GDM1 (cell line): Measurements from ENCODE around the gene TFR2.
A peak's percentile ranks its signal among the peaks of the same experiment; 100 is the strongest.

Experiments
- DNase-seq: peaks from one replicate; lab custom pipeline; 2025; lab: John Stamatoyannopoulos, UW

Gene TFR2

DNA sequence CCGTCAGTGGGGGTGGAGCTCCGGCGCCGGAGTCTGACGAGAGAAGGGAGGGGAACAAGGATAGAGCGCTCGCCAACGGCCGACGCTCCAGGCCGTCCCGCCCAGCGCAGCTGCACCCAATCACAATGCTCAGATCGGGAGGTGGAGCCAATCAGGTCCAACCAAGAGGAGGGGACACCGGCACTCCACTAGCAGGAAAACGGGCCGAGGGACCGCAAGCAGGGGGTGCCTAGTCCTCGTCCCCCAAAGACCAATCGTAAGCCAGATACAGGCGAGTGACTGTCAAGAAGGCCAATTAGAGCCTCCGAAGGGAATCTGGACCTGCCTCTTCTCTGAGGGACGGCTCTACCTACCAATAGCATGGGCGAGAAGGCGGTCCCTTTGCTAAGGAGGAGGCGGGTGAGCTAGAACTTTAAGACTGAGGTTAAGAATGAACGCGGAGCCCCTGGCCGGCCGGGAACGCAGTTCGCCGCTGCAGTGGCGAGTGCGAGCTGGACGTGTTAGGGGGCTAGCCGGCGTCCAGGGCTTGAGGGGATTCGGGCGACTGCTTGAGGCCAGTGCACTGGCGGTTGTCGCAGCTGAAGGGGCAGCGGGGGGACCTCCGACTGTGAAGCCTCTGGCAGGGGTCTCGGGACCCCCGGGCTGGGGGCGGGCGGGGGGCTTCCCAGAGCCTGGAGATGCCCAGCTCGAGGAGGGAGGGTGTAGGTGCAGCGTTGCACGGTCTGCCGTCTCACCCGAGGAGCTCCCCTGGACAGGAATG lies 54.9 kb downstream of the TFR2 start, which contains the start of gene FBXO24:
TSS of gene FBXO24 (plus strand) at position 63 of the 760 bp plus-strand sequence. CDS start at position 361, 298 bp downstream.
- DNase-seq = peak; percentile 100

DNA sequence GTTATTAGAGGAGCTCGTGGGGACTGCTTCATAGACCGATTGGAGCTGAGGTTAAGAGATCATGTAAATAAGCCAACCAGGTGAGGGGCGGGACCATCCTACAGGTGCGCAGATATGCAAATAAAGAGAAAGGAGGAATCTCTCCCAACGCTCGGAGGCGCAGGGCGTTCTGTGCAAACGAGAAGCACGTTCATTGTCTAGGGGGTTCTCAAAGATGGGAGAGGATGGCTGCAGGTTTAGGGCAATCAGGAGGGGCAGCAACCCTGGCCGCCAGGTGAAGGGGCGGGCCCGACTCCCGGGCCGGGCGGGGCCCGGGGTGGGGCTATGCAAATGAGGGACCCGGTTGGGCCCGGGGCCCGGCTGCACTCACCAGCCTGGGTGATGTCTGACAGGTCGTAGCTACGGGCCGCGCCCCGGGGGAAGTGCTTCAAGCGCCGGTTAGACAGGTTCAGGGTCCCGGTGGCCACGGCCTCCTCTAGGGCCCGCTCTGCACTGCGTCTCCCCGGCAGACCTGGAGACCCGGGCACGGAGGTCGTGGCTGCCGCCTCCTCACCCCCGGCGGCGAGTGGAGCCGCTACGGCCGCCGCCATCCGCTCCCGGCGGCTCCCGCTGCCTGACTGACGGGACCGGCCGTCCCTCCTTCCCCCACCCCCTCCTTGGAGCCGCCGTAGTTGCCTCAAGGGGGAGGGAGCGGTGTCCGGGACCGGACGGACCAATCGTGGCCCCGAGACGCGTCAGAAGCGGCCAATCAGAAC lies 55.7 kb downstream of the TFR2 start, which contains the start of gene LRCH4:
TSS of gene LRCH4 (minus strand) at position 619 of the 755 bp plus-strand sequence. CDS start at position 590, 29 bp downstream.
- DNase-seq = no peak

DNA sequence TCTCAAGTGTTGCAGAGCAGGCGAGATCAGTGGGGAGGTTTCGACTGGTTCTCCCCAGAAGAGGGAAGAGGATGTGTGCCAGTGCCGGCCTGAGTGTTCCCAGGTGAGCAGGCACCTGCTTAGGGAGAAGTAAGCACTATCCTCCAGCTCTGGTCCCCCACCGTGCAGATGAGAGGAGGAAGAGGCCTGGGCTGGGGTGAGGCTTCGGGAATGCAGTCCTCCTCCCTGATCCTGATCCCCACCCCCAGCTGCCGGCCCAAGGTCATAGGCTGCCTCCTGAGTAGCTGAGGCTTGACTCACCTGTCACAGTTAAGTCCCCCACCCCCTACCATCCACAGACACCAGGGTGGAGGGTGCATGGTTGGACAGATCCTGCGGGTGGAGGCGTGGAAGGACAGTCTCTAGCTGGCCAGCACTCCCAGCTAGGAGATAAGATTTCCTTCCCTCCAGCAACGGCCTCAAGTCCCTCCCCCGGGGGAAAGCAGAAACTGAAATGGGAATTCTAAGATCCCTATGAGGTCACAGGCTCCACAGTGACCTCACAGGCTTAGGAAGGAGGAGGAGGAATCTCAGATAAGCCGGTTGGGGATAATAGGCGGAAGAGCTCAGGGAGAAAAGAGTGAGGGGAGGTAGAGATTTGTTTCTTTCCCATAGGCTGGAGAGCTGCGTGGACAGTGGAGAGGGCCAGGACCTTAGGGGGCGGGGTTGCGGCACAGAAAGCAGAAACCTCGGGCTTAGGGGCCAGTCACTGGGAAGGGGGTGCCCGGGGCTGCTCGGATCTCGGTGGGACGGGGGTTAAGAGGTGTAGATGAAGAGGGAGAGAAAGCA lies 56.5 kb downstream of the TFR2 start:
- no peak for DNase-seq

DNA sequence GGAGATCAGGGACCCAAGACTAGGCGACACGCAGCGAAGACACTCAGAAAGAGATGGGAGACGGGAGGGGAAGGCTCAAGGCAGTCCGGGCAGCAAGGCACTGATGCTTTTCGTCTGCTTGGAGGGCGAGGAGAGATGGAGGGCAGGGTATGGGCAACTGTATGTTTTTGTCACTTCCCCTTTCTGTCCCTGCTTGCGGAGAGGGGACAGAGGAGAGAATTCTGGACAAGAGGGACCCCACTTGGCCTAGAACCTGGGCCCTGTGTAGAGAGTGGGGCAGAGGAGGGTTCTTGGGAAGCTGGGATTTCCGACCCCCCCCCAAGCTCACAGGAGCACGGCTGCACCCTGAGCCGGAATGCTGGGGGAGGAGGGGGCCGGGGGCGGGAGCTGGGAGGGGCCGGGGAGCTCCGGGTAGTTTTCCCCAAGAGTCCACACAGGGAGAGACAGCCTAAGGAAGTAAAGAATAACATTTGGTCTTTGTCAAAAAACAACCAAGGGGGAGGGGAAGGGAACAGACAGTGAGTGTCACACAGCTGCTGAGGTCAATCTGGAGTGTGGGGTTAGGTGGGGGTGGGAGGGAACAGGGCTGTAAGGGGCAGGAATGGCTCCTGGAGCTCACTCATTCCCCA lies 57.2 kb downstream of the TFR2 start:
- no peak for DNase-seq

DNA sequence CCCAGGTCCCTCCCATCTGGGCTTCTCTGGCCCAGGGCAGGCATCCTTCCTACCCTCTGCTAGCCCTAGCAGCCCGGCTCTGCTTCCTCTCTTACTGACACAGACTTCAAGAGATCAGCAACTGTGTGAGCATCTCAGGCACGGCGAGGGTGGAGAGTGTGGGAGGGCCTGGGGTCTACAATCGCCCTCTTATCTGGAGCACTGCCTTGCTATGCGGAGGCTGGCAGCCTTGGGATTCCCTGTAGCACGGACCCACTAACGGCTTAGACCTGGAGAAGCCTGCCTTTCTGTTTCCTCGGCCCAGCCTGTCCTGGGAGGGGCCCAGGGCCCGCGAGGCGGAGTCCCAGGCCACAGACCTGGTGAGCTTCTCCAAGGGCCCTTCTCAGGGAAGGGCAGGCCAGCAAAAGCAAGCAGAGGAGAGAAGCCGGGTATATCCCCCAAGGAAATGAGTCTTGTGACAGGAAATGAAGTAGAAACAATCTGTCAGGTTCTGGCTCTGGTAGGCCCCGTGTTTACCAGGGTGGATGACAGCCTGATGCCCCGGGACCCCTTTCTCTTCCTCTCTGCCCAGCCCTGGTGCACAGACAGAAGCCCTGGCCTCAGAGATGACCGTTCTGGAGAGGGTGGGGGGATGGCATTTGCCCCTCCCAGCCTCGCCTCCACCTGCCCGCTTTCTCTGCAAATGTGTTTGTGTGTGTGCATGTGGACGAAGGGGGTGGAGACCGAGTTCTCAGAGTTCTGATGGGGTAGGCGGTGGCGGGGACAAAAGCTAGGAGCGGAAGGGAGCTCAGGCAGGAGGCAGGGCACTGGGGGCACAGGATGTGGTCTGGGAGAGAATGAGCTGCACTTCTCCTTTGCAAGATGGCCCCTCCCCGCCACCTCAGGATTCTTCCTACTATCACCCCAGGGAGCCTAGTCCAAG lies 58.0 kb downstream of the TFR2 start:
- peak; percentile 90 for DNase-seq

DNA sequence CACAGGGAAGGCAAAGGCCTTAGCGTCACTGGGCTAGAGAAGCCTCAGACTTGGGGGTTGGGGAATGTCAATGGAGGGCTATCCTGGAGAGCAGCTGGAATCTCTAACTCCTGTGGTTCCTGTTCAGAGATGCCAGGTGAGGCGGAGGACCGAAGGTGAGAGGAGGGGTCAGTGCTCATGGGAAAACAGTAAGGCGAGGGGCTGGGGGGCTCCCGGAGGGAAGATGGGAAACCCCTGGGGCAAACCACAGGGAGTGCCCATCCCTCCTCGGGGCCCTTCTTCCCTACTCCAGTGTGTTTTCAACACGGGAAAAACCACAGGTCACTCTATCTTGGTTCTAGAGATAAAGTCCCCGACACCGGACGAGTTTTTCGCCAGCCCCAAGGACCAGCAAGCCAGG lies 58.7 kb downstream of the TFR2 start:
- DNase-seq = no peak

DNA sequence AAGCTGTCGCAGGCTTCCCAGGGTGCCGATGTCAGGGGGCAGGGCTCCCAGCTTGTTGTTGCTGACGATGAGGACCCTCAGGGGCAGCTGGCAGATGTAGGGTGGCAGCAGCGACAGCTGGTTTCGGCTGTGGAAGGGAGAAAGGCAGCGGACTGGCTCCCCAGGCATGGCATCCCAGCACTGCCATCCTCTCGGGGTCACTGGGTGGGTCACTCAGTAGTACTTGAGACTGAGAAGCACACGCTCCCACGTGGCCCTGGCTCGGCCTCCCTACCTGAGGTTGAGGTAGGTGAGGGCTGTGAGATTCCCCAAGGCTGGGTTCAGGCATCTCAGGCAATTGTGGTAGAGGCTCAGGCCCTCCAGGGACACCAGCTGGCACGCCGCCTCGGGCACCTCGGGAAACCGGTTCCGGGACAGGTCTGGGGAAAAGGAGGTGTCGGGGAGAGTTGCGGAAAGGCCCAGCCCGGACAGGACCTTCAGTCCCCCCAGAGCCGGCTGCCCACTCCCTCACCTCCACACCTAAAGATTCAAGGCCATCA lies 59.2 kb downstream of the TFR2 start:
- DNase-seq = no peak

DNA sequence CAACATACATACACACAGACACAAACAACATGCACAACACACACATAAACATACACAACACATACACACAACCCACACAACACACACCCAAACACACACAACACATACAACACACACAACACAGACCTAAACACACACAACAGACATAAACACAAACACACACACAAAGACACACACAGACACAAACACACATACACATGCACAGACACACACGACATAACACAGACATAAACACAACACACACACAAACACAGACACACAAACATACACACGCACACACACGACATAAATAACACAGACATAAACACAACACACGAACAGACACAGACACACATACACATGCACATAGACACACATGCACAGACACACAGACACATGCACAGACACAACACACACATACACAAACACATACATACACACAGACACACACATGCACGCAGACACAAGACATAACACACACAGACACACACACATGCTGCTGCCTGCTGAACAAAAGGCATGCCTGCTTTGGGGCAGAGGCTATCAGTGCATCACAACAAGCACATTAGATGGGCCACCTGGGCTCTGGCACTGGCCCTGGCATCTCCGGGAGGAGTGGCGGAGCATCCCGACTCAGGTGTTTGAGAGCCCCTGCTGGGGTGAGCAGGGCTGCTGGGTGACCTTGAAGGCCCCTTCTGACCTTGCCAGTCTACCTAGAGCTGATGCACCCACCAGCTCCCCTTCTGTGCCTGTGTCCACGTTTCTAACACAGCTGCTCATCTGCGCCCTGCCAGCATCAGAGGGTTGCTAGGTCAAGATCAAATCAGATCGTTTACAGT lies 60.7 kb downstream of the TFR2 start:
- DNase-seq = no peak

DNA sequence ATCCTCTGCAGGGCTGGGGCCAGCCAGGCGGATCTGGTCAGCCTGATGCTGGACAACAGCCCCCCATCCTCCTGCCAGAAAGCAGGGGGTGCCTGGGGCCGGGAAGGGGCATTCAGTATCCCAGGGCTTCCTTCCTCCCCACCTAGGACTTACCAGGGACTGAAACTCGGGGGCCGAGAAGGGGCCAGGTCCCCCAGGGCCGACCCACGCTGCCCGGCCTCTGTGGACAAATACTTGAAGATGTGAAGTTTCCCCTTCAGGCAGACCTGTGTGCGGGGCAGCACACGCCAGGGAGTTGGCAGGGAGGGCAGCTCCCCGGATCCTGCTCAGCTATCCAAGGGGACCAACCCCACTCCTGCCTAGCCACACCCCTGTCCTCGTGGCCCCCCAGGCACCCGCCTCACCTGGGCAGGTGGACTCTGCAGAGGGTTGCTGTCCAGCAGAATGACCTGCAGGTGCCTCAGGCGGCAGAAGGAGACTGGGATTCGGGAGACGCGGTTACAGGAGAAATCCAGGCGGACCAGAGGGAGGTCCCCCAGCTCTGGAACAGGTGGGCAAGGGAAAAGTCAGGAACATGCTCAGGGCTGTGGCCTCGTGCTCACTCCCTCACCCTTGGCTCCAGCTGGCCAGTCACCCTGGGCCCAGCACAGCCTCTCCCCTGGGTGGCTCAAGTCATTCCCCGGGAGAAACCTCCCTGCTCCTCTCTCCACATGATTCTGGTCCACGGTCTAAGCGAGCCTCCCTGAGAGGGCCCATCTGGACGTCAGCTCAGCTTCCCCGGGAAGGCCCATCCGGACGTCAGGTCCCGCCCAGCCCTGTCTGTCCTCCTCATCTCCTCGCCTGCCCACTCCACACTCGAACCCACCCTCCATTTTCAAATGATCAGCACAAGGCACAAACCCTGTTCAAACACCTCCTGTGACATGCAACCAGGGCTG lies 62.8 kb downstream of the TFR2 start:
- no peak for DNase-seq

DNA sequence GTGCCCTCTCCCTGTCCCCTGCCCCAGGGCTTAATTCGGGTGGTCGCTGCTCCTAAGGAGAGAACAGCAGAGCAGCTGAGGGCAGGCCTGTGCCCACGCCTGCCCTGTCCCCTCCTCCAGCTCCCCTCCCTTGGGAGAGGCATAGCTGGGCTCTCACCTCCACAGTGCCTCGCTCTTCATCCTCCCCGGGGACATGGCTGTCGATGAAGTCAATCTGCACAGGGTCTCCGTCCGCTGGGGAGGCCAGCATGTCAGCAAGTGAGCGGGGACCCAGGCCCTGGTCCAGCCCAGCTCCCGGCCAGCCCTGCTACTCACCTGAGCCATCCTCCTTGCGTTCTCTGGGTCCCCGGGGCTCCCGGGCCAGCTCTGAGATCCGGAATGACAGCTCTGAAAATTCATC lies 63.8 kb downstream of the TFR2 start:
- no peak for DNase-seq

DNA sequence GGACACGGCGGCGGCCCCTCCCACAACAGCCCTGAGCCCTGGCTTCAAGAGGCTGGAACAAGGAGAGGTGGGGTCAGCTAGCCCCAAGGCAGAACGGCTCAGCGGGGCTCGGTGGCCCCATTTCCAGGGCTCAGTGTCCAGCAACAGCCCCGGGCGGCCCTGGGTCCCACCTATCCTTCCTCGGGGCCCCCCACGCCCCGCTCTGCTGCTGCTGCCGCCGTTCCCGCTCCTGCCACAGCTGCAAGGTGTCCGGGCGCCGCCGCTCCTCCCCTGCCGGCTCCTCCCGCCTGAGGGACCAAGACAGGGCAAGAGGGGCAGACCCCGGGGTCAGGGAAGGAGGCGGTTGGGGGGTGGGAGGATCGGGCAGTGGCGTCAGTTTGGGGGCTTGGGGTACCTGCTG lies 64.2 kb downstream of the TFR2 start:
- no peak for DNase-seq

DNA sequence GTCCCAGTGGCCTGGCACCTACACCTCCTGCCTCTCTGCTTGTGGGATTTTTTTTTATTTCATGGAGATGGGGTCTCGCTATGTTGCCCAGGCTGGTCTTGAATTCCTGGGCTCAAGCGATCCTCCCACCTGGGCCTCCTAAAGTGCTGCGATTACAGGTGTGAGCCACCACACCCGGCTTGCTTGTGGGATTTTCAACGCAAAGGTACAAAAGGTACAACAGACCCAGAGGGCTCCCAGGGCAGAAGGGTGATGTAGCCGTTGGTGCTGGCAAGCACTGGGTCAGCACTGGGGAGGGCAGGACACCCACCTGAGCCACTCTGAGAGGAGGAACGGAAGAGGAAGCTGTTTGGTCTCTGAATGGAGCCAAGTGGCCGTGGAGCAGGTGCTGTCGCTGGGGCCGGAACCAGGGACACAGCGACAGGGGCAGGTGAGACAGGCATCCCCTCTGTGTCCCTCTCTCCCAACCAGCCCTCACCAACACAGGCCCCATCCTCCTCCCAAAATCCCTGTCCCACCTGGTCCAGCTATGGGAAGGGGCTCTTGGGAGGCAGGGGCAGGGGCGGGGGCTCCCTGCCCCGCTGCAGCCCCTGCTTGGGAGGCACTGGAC lies 64.9 kb downstream of the TFR2 start:
- DNase-seq = no peak

DNA sequence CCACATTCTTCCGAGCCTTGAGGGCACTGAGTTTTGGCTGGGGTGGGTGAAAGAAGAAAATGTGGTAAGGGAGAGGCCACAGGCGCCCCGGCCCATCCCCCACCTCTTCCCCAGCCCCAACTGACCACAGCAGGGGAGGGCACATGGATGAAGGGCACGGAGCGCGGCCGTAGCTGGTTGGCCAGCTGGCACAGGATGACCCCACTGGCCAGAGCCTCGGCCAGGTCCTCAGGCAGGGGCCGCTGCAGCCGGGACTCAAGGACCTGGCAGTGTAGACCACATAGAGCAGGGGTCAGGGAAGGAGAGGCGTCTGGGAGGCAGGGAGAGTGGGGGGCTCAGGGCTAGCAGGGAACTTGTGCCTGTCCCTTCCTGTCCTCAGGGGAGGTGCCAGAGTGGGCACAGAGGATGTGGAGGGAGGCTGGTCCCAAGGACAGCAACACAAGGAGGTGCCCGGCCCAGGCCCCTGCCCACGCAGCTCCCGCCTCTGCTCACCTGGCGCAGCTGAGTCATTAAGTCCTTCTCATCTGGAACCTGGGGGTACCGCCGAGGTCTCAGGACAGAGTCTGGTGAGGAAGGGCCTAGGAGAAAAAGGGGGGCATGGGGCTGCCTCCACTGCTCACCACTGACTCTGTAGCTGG lies 65.5 kb downstream of the TFR2 start:
- DNase-seq = no peak

DNA sequence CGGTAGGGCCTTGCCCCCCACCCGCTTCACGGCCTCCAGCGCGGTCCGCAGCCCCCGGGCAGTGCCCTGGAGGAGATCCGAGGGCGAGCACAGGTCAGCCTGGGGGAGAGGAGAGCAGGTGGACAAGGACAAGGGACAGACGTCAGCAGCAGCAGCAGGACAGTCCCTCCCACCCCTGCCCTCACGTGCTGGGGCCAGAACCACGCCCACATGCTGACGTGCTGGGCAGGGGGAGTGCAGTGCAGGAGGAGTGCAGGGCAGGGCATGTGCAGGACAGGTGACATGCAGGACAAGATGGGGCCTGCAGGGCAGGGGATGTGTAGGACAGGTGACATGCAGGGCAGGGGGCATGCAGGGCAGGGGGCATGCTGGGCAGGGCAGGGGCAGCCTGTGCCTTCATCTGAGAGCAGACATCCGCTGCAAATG lies 66.1 kb downstream of the TFR2 start:
- DNase-seq = no peak

DNA sequence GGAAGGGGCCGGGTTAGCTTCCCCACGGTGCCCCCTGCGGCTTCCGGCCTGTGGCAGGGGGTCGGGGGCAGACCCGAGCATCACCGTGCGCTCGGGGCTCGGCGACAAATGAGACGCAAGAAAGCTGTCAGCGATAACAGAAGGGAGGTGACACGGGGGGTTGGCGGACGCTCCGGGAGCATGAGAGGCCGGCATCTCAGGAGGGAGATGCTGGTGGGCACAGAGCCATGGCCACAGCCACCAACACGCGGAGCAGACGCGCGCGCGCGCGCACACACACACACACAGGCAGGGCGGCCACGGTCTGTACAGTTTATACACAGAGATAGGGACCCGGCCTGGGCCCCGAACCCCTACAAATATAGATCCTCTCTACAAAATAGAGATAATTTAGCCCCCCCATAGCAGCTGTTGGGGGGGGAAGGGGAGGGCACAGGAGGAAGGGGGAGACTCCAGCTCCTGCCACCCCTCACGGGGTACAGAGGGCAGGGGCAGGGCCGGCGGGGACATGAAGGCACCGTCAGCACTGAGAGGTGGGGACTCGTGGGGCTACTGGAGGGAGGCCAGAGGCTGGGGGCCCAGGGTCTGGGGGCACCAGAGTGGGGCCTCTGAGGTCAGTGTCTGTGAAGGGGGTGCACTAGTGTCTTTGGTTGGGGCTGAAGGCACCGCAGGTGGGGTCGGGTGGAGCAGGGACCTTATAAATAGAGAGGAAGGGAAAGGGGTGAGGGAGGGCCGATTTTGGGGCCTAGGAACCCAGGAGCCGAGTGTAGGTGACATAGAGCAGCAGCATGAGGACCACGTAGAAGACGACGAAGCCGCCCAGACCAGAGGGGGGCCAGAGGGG lies 66.8 kb downstream of the TFR2 start:
- DNase-seq = no peak

DNA sequence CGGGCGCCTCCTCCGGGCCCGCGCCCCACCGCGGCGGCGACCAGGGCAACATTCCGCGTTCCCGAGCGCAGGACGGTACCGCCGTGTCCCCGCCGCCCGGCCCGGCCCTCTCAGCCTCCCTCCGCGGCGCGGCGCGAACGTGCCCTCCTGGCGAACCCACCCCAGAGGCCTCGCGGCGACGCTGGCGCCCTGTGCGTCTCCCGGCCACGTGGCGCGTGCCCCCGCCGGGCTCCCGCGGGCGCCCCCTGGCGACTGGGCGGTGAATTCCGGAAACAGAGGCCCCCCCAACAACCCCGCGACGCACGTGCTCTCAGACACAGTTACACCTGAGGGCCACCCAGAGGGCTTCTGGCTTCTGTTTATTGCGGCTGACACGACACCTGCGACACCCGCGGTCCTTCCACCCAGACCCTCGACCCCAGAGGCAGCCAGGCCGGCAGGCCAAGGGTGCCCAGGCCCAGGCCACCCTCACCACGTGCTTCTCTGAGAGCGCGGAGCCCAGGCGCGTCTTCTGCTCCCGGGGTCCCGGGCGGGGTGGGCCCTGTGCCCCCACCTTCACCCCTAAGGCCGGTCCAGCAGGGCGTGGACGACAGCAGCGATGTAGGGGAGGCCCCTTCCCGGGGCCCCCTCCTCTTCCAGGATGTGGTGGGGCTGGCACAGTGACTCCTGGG lies 67.5 kb downstream of the TFR2 start, which contains the start of gene SAP25:
TSS of gene SAP25 (minus strand) at position 210 of the 671 bp plus-strand sequence. CDS start at position 52, 158 bp downstream.
- DNase-seq = no peak
